ENCODE measurements around the gene MAP2. TPM values are rescaled to one million over a fixed set of nuclear protein-coding genes. Genes with fewer than 3 reads are reported as not detected.

MAP2 gene
- total and polyA plus RNA-seq, 2 of the 8 experiments (the other 6 are each of a cell fraction or from before 2014, with no cell fraction given) = 5.9 to 9.4 TPM

GRCh38 chr2:209584472-209584871, 160.6 kb downstream of the MAP2 start (continued):
- no peak for TF ChIP-seq ATF3 (IDR thresholded peaks at IDR 0.05; ENCODE audit: insufficient read depth, low read depth, low read length)
- no peak for TF ChIP-seq SP2 (IDR thresholded peaks at IDR 0.05; ENCODE audit: low read length)
- no peak for TF ChIP-seq FOSL1 (IDR thresholded peaks at IDR 0.05; ENCODE audit: insufficient read depth, low read depth, low read length)
- TF ChIP-seq EP300 (IDR thresholded peaks at IDR 0.05; ENCODE audit: borderline replicate concordance in 1 of 2, low read depth in 2 of 2, low read length in 2 of 2) = no peak
- no peak for TF ChIP-seq KDM5A (IDR thresholded peaks at IDR 0.05; ENCODE audit: low read length)
- no peak for TF ChIP-seq RBBP5 (IDR thresholded peaks at IDR 0.05; ENCODE audit: borderline replicate concordance, low read depth, low read length)
- no peak for TF ChIP-seq EZH2 (IDR thresholded peaks at IDR 0.05; ENCODE audit: low read depth, low read length, severe bottlenecking)
- TF ChIP-seq PHF8 (conservative IDR thresholded peaks at IDR 0.05; ENCODE audit: low read depth, low read length) = no peak
- no peak for TF ChIP-seq TBP (IDR thresholded peaks at IDR 0.05; ENCODE audit: low read depth, low read length)
- no peak for TF ChIP-seq E2F6 (IDR thresholded peaks at IDR 0.05)
- TF ChIP-seq CBX8 (IDR thresholded peaks at IDR 0.05; ENCODE audit: borderline replicate concordance, low read depth, low read length) = no peak
- no peak for TF ChIP-seq SIX5 (IDR thresholded peaks at IDR 0.05; ENCODE audit: low read depth, low read length)
- TF ChIP-seq GABPA (IDR thresholded peaks at IDR 0.05; ENCODE audit: borderline replicate concordance, insufficient read depth, low read length) = no peak
- TF ChIP-seq EGR1 (IDR thresholded peaks at IDR 0.05; ENCODE audit: borderline replicate concordance, low read depth, low read length) = no peak
- no peak for TF ChIP-seq HDAC2 (IDR thresholded peaks at IDR 0.05; ENCODE audit: borderline replicate concordance in 1 of 2, low read depth in 2 of 2, low read length in 2 of 2)
- TF ChIP-seq TEAD4 (IDR thresholded peaks at IDR 0.05; ENCODE audit: low read depth, low read length) = no peak

All from H1 (cell line).